ENCODE measurements around the gene DUSP7.
"Not testable (repeated sequence)": the region's sequence is repeated elsewhere in the genome, so short reads cannot be mapped to it uniquely, and the experiment has no call there.

The DUSP7 gene

DNA sequence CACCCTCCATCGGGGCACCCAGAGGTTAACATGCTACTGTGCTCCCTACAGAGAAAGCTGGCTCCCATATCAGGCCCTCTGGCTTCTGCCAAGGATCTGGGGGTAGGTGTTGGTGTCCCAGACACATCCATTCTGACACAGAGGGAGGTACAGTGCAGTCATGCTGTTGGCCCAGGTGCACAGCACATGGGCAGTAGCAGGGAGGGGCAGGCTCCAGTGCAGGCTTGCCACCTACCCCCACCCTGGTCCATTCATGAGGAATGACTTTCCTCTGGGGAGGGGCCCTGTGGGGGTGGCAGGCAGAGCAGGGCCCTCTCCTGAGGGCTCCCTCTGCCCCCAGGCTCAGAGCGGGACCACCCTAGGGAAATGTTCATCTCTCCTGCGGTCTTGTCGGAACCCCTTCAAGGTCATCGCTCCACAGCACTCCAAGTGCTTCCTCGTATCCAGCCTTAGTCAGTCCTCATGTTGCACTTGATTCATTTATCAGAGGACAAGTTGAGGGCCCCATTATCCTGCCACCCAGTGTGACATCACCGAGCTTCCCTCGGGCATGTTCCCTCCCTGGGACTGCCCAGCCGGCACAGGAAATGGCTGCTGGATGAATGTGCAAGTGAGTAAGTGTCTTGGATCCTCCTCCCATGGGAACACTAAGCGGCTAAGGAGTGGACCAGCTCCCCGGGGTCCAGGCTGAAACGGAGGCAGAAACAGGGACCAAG, 10.0 kb downstream of the DUSP7 start:
- no peaks in the 10 kb centered on the region for H3K9me3 ChIP-seq (ENCODE audit: control insufficient read depth, low read length)
- peaks cover 53% of the 10 kb centered on the region for H3K4me1 ChIP-seq (ENCODE audit: control insufficient read depth, insufficient read depth, low read length, poor library complexity, severe bottlenecking)
- H3K4me3 ChIP-seq (ENCODE audit: extremely low read depth, insufficient read depth, low read length, poor library complexity, severe bottlenecking), result no peak overlapping the region
- peak overlapping the region; percentile 94 for H3K27ac ChIP-seq (ENCODE audit: low read depth, low read length, severe bottlenecking)
- H3K36me3 ChIP-seq (ENCODE audit: control insufficient read depth, insufficient read depth, low read length), result peaks cover 41% of the 10 kb centered on the region
- WGBS, 2 experiments (ENCODE audit: insufficient coverage in 2 of 2), result 83 to 97% methylated on average over 9 of the region's 12 CpGs

GRCh38 chr3:52044869-52045619, 11.3 kb downstream of the DUSP7 start:
- Histone ChIP-seq H3K27ac (ENCODE audit: low read depth, low read length, severe bottlenecking) (peak overlapping the region; percentile 36), H3K9me3 (ENCODE audit: control insufficient read depth, low read length) (no peaks in the 10 kb centered on the region), H3K36me3 (ENCODE audit: control insufficient read depth, insufficient read depth, low read length) (peaks cover 28% of the 10 kb centered on the region), H3K4me3 (ENCODE audit: extremely low read depth, insufficient read depth, low read length, poor library complexity, severe bottlenecking) (no peak overlapping the region), H3K4me1 (ENCODE audit: control insufficient read depth, insufficient read depth, low read length, poor library complexity, severe bottlenecking) (peaks cover 54% of the 10 kb centered on the region)
- 93 to 97% methylated on average over 17 of the region's 18 CpGs for WGBS, 2 experiments (ENCODE audit: insufficient coverage in 2 of 2)

DNA sequence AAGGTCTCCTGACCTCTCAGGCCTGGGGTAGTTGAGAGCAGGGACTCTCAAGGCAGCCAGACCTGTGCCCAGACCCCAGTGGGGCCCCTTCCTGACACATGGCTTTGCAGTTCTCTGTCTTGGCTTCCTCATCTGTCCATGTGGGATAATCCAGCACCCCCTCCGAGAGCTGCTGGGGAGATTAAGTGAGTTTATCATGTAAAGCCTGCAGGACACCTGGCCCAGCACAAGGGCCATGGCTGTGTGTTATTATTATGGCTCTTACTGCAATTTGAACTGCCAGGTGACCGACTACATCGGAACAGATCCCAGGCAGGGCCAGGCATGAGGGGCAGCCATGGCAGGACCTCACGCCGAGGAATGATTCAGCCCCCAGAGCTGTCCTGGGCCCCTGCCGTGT, 12.6 kb downstream of the DUSP7 start:
- no peaks in the 10 kb centered on the region for H3K9me3 ChIP-seq (ENCODE audit: control insufficient read depth, low read length)
- peaks cover 15% of the 10 kb centered on the region for H3K36me3 ChIP-seq (ENCODE audit: control insufficient read depth, insufficient read depth, low read length)
- peaks cover 49% of the 10 kb centered on the region for H3K4me1 ChIP-seq (ENCODE audit: control insufficient read depth, insufficient read depth, low read length, poor library complexity, severe bottlenecking)
- no peak overlapping the region for H3K4me3 ChIP-seq (ENCODE audit: extremely low read depth, insufficient read depth, low read length, poor library complexity, severe bottlenecking)
- H3K27ac ChIP-seq (ENCODE audit: low read depth, low read length, severe bottlenecking), result no peak overlapping the region
- 94 to 96% methylated on average over 6 of the region's 6 CpGs for WGBS, 2 experiments (ENCODE audit: insufficient coverage in 2 of 2)

GRCh38 chr3:52043039-52043438, 13.3 kb downstream of the DUSP7 start:
- H3K9me3 ChIP-seq (ENCODE audit: control insufficient read depth, low read length); H3K4me3 ChIP-seq (ENCODE audit: extremely low read depth, insufficient read depth, low read length, poor library complexity, severe bottlenecking); H3K36me3 ChIP-seq (ENCODE audit: control insufficient read depth, insufficient read depth, low read length); H3K27ac ChIP-seq (ENCODE audit: low read depth, low read length, severe bottlenecking): not testable (repeated sequence)
- 60 to 100% methylated on average over 1 of the region's 1 CpG for WGBS, 2 experiments (ENCODE audit: insufficient coverage in 2 of 2)
- H3K4me1 ChIP-seq (ENCODE audit: control insufficient read depth, insufficient read depth, low read length, poor library complexity, severe bottlenecking), result peaks cover 42% of the 10 kb centered on the region

DNA sequence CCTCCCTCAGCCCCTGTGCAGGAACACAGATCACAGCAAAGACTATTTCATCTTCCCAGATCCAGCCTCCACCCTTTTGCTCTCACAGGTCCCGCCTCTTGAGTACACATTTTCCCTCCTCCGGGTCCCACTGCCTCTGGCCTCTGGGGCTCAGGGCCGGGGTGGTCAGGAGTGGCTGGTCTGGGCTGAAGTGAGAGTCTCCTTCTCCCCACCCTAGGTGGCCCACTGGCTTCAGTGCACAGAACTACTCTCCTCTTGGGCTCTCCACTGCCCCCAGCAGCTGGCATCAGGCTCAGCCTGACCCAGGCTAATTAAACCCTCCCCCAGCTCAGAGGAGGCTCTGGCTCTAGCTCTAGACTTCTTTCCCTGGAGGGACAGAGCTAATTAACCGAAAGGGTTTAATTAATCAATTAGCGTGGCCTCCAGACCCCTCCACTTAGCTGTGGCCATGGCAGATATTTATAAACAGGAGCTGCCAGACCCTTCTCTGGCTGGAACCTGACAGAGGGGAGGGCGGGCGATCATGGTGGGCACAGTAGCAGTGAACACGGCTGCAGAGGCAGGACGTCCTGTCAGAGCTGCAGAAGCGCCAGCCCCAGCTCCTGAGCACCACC, 15.1 kb downstream of the DUSP7 start:
- WGBS, 2 experiments (ENCODE audit: insufficient coverage in 2 of 2), result 81 to 93% methylated on average over 7 to 8 of the region's 10 CpGs
- no peaks in the 10 kb centered on the region for H3K9me3 ChIP-seq (ENCODE audit: control insufficient read depth, low read length)
- no peaks in the 10 kb centered on the region for H3K36me3 ChIP-seq (ENCODE audit: control insufficient read depth, insufficient read depth, low read length)
- peaks cover 24% of the 10 kb centered on the region for H3K4me1 ChIP-seq (ENCODE audit: control insufficient read depth, insufficient read depth, low read length, poor library complexity, severe bottlenecking)
- no peak overlapping the region for H3K4me3 ChIP-seq (ENCODE audit: extremely low read depth, insufficient read depth, low read length, poor library complexity, severe bottlenecking)
- no peak overlapping the region for H3K27ac ChIP-seq (ENCODE audit: low read depth, low read length, severe bottlenecking)

DNA sequence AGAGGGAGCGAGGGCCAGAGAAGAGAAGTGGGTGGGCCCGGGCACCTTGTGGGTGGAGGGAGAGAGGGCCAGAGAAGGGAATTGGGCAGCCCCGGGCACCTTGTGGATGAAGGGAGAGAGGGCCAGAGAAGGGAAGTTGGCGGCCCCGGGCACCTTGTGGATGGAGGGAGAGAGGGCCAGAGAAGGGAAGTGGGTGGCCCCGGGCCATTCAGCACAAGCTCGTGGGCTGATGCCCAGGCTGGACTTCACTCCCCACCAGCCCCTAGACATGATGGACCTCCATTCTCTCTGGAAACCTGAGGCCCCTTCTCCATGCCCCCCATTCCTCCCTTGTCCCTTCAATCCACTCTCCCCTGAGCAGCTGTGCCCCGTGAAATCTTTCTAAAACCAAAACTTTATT, 15.8 kb downstream of the DUSP7 start:
- no peak overlapping the region for H3K4me3 ChIP-seq (ENCODE audit: extremely low read depth, insufficient read depth, low read length, poor library complexity, severe bottlenecking)
- H3K27ac ChIP-seq (ENCODE audit: low read depth, low read length, severe bottlenecking), result no peak overlapping the region
- no peaks in the 10 kb centered on the region for H3K36me3 ChIP-seq (ENCODE audit: control insufficient read depth, insufficient read depth, low read length)

GRCh38 chr3:52039846-52040245, 16.5 kb downstream of the DUSP7 start:
- Histone ChIP-seq H3K9me3 (ENCODE audit: control insufficient read depth, low read length) (no peaks in the 10 kb centered on the region), H3K4me3 (ENCODE audit: extremely low read depth, insufficient read depth, low read length, poor library complexity, severe bottlenecking) (no peak overlapping the region), H3K27ac (ENCODE audit: low read depth, low read length, severe bottlenecking) (peak overlapping the region; percentile 74), H3K36me3 (ENCODE audit: control insufficient read depth, insufficient read depth, low read length) (no peaks in the 10 kb centered on the region), H3K4me1 (ENCODE audit: control insufficient read depth, insufficient read depth, low read length, poor library complexity, severe bottlenecking) (peaks cover 11% of the 10 kb centered on the region)
- WGBS, 2 experiments (ENCODE audit: insufficient coverage in 2 of 2), result 80 to 92% methylated on average over 12 to 16 of the region's 17 CpGs

More for the DNA sequence above, 15.8 kb downstream of the DUSP7 start:
- H3K9me3 ChIP-seq (ENCODE audit: control insufficient read depth, low read length), result no peaks in the 10 kb centered on the region
- H3K4me1 ChIP-seq (ENCODE audit: control insufficient read depth, insufficient read depth, low read length, poor library complexity, severe bottlenecking), result peaks cover 18% of the 10 kb centered on the region
- WGBS, 2 experiments (ENCODE audit: insufficient coverage in 2 of 2), result 92 to 96% methylated on average over 4 to 6 of the region's 8 CpGs

DNA sequence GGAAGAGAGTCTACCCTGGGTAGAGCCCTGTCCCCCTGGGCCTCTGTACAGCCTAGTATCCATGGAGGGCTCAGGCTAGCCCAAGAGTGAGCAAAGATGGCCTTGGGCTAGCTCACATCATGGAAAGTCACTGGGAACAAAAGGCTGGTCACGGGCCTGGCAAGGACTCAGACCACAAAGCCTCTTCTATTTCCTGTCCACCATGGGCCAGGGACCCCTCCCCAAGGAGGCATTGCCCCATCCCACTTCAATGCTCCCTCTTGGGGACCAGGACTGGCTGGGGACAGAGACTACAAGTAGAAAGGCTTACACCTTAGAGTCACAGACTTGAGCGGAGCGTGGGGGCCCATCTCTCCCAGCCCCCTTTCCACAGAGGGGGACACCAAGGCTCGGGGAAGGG, 16.9 kb downstream of the DUSP7 start:
- WGBS, 2 experiments (ENCODE audit: insufficient coverage in 2 of 2), result 89 to 95% methylated on average over 3 to 4 of the region's 4 CpGs

GRCh38 chr3:52038227-52038626, 18.1 kb downstream of the DUSP7 start:
- H3K27ac ChIP-seq (ENCODE audit: low read depth, low read length, severe bottlenecking), result no peak overlapping the region
- H3K4me1 ChIP-seq (ENCODE audit: control insufficient read depth, insufficient read depth, low read length, poor library complexity, severe bottlenecking), result peaks cover 6% of the 10 kb centered on the region
- WGBS, 2 experiments (ENCODE audit: insufficient coverage in 2 of 2), result 96 to 98% methylated on average over 5 of the region's 6 CpGs
- H3K4me3 ChIP-seq (ENCODE audit: extremely low read depth, insufficient read depth, low read length, poor library complexity, severe bottlenecking), result no peak overlapping the region
- H3K36me3 ChIP-seq (ENCODE audit: control insufficient read depth, insufficient read depth, low read length), result no peaks in the 10 kb centered on the region
- H3K9me3 ChIP-seq (ENCODE audit: control insufficient read depth, low read length), result no peaks in the 10 kb centered on the region

More for the DNA sequence above, 16.9 kb downstream of the DUSP7 start:
- Histone ChIP-seq H3K36me3 (ENCODE audit: control insufficient read depth, insufficient read depth, low read length) (no peaks in the 10 kb centered on the region), H3K4me1 (ENCODE audit: control insufficient read depth, insufficient read depth, low read length, poor library complexity, severe bottlenecking) (peaks cover 10% of the 10 kb centered on the region), H3K27ac (ENCODE audit: low read depth, low read length, severe bottlenecking) (peak overlapping the region; percentile 74), H3K9me3 (ENCODE audit: control insufficient read depth, low read length) (no peaks in the 10 kb centered on the region), H3K4me3 (ENCODE audit: extremely low read depth, insufficient read depth, low read length, poor library complexity, severe bottlenecking) (no peak overlapping the region)

- no peak overlapping the region for H3K27ac ChIP-seq (ENCODE audit: low read depth, low read length, severe bottlenecking)
- H3K9me3 ChIP-seq (ENCODE audit: control insufficient read depth, low read length), result no peaks in the 10 kb centered on the region
- 92 to 94% methylated on average over 4 of the region's 4 CpGs for WGBS, 2 experiments (ENCODE audit: insufficient coverage in 2 of 2)
- H3K4me1 ChIP-seq (ENCODE audit: control insufficient read depth, insufficient read depth, low read length, poor library complexity, severe bottlenecking), result peaks cover 13% of the 10 kb centered on the region
- no peak overlapping the region for H3K4me3 ChIP-seq (ENCODE audit: extremely low read depth, insufficient read depth, low read length, poor library complexity, severe bottlenecking)
- H3K36me3 ChIP-seq (ENCODE audit: control insufficient read depth, insufficient read depth, low read length), result no peaks in the 10 kb centered on the region
These were observed 19.1 kb downstream of the DUSP7 start for GRCh38 chr3:52037291-52037690.
